ENCODE results near the gene USP35. TPM values are rescaled to one million over a fixed set of nuclear protein-coding genes. Genes with fewer than 3 reads are reported as not detected.

USP35 gene
- total RNA-seq, 4 donors from 2014 or later: 7.4 to 17.2 (median 10.9) TPM

- peaks cover 4 to 33% (median 12%) of the 10 kb centered on the region in 4 donors for H3K4me1 ChIP-seq
- WGBS, 2 donors (ENCODE audit: low coverage in 1 of 2): 86 to 91% methylated on average over 2 of the region's 2 CpGs
Observed at GRCh38 chr11:78255919-78256318, 67.2 kb downstream of the USP35 start.

DNA sequence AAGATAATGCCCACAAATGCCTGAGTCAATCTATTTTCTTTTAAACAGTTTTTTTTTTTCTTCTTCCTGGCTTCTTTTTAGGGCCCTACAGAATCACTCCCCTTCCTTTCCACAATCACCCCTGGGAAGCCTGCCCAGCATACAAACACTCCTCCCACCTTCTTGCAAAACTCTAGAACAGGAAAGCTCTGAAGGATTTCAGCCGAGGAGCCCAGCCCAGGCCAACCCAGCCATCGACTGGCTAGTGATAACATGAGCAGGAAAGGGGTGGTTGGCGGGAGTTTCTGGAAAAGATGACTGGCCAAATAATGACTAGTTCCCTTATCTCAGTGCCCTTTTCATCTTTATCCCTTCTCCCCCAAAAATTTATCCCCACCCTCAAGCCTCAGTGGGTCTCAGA is 68.2 kb downstream of the USP35 start:
- DNase-seq: peak; percentile 76
- in situ Hi-C loops (cut with MboI; ENCODE audit: low pct_ligation_motif_present in 1 of 4, low pct_unique_long_range_greater_than_20kb in 1 of 4, low sequenced_read_pairs in 3 of 4): no loop called here

More at GRCh38 chr11:78255919-78256318, 67.2 kb downstream of the USP35 start:
- intact Hi-C loops (cut with DNase I; ENCODE audit: low total_unique reads) (no loop called here), in situ Hi-C loops (cut with MboI; ENCODE audit: low pct_ligation_motif_present in 1 of 4, low pct_unique_long_range_greater_than_20kb in 1 of 4, low sequenced_read_pairs in 3 of 4) (no loop called here)
- TF ChIP-seq POLR2AphosphoS5 (IDR thresholded peaks at IDR 0.05) (no peak), POLR2A (IDR thresholded peaks at IDR 0.05) (no peak), EP300 (IDR thresholded peaks at IDR 0.05; ENCODE audit: low read depth) (no peak)
- TF ChIP-seq, protein P1, sequence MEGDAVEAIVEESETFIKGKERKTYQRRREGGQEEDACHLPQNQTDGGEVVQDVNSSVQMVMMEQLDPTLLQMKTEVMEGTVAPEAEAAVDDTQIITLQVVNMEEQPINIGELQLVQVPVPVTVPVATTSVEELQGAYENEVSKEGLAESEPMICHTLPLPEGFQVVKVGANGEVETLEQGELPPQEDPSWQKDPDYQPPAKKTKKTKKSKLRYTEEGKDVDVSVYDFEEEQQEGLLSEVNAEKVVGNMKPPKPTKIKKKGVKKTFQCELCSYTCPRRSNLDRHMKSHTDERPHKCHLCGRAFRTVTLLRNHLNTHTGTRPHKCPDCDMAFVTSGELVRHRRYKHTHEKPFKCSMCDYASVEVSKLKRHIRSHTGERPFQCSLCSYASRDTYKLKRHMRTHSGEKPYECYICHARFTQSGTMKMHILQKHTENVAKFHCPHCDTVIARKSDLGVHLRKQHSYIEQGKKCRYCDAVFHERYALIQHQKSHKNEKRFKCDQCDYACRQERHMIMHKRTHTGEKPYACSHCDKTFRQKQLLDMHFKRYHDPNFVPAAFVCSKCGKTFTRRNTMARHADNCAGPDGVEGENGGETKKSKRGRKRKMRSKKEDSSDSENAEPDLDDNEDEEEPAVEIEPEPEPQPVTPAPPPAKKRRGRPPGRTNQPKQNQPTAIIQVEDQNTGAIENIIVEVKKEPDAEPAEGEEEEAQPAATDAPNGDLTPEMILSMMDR (IDR thresholded peaks at IDR 0.05): no peak
- H3K27me3 ChIP-seq: no peaks in the 10 kb centered on the region
- H3K4me3 ChIP-seq: no peak overlapping the region
- H3K27ac ChIP-seq: no peak overlapping the region
- no peaks in the 10 kb centered on the region for H3K9me3 ChIP-seq
- DNase-seq: no peak
- H3K36me3 ChIP-seq: no peaks in the 10 kb centered on the region

DNA sequence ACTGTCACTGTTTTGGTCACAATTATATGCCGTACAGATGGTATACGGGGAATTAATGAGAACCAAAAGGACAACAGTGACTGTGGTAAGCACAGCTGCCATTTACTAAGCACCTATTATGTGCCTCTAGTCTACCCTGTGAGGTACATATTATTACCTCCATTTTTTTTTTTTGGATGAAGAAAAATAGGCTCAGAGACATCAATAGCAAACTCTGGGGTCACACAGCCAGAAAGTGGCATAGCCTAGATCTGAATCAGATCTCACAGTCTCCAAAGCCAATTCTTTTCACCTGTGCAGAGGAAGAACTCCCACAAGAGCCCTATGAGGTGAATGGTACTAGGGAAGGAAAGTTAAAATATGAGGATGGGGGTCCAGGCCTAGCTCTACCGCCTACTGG is 68.9 kb downstream of the USP35 start:
- peak overlapping the region in 2 of 4 donors; percentile 9 to 52 for H3K27ac ChIP-seq
- intact Hi-C loops (cut with DNase I; ENCODE audit: low total_unique reads): no loop called here
- WGBS, 2 donors (ENCODE audit: low coverage in 1 of 2): 80 to 98% methylated on average over 2 to 3 of the region's 3 CpGs
- H3K4me3 ChIP-seq: no peak overlapping the region
- in situ Hi-C loops (cut with MboI; ENCODE audit: low pct_ligation_motif_present in 1 of 4, low pct_unique_long_range_greater_than_20kb in 1 of 4, low sequenced_read_pairs in 3 of 4): no loop called here
- H3K36me3 ChIP-seq: no peaks in the 10 kb centered on the region
- no peaks in the 10 kb centered on the region for H3K9me3 ChIP-seq
- no peaks in the 10 kb centered on the region for H3K27me3 ChIP-seq
- peaks cover 4 to 27% (median 8%) of the 10 kb centered on the region in 4 donors for H3K4me1 ChIP-seq
- no peak for TF ChIP-seq POLR2AphosphoS5 (IDR thresholded peaks at IDR 0.05)
- TF ChIP-seq EP300 (IDR thresholded peaks at IDR 0.05; ENCODE audit: low read depth): no peak
- no peak for TF ChIP-seq POLR2A (IDR thresholded peaks at IDR 0.05)
- TF ChIP-seq, protein P1 (IDR thresholded peaks at IDR 0.05): no peak
- no peak for DNase-seq

More for the DNA sequence above, 68.2 kb downstream of the USP35 start:
- Histone ChIP-seq H3K4me1 (peaks cover 4 to 23% (median 8%) of the 10 kb centered on the region in 4 donors), H3K9me3 (no peaks in the 10 kb centered on the region), H3K27me3 (no peaks in the 10 kb centered on the region), H3K27ac (peak overlapping the region; percentile 9 to 58 (median 42)), H3K4me3 (no peak overlapping the region), H3K36me3 (no peaks in the 10 kb centered on the region)
- TF ChIP-seq POLR2A (IDR thresholded peaks at IDR 0.05) (no peak), EP300 (IDR thresholded peaks at IDR 0.05; ENCODE audit: low read depth) (no peak), POLR2AphosphoS5 (IDR thresholded peaks at IDR 0.05) (no peak)
- TF ChIP-seq, protein P1 (IDR thresholded peaks at IDR 0.05): no peak
- 20 to 33% methylated on average over 1 to 3 of the region's 3 CpGs for WGBS, 2 donors (ENCODE audit: low coverage in 1 of 2)
- intact Hi-C loops (cut with DNase I; ENCODE audit: low total_unique reads): no loop called here

DNA sequence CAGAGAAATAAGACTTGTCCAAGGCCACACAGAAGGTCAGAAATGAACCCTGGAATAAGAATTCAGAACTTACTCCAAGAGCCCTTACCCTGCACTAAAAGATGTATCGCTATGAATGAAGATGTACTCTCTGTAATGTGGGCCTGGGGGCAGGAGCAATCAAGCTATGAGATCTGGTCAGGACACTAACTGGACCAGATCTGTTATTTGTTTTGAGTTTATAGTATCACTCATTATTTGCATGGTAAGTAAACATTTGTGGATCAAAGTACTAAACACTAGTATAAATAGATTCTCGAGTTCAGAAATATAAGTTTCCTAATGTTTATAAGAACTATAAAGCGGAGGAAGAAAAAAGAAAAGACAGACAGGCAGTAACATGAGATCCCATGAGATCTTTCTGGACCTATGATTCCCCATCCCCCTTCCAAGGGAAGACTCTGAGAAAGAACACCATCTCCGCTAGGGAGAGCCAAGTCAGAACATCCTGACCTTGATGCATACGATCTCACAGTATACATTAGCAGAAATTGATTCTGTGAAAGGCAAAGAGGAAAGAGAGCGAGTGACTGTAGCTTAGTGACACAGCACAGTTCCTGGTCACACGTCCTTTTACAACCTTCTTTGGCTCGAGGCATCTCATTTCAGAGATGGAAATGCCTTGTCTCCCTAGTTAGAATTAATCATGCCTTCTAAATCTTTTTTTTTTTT is 71.2 kb downstream of the USP35 start:
- Histone ChIP-seq H3K36me3 (no peaks in the 10 kb centered on the region), H3K27me3 (no peaks in the 10 kb centered on the region), H3K4me3 (no peak overlapping the region), H3K27ac (no peak overlapping the region), H3K9me3 (no peaks in the 10 kb centered on the region), H3K4me1 (peaks cover 4 to 29% (median 8%) of the 10 kb centered on the region in 4 donors)
- WGBS, 2 donors (ENCODE audit: low coverage in 1 of 2): 64 to 70% methylated on average over 6 to 8 of the region's 8 CpGs
- in situ Hi-C loops (cut with MboI; ENCODE audit: low pct_ligation_motif_present in 1 of 4, low pct_unique_long_range_greater_than_20kb in 1 of 4, low sequenced_read_pairs in 3 of 4): no loop called here
- intact Hi-C loops (cut with DNase I; ENCODE audit: low total_unique reads): no loop called here
- no peak for DNase-seq
- TF ChIP-seq EP300 (IDR thresholded peaks at IDR 0.05; ENCODE audit: low read depth) (no peak), POLR2AphosphoS5 (IDR thresholded peaks at IDR 0.05) (no peak), POLR2A (IDR thresholded peaks at IDR 0.05) (no peak)
- TF ChIP-seq, protein P1 (IDR thresholded peaks at IDR 0.05): no peak
